Astrocyte of the spinal cord (primary cell): ENCODE measurements around the gene RNASE7.

Experiments used
- DNase-seq: peaks from one replicate; pipeline ENCODE4 v3.0.0; 2011; ENCODE audit warnings: low read depth, low spot score
- H3K4me3 ChIP-seq: 2 replicates; pipeline ENCODE4 v1.5.1; 2011; ENCODE audit warnings: low read depth, mild to moderate bottlenecking, low read length, moderate library complexity
- CTCF ChIP-seq: IDR thresholded peaks from 2 replicates; pipeline ENCODE4 v1.5.1; 2012; ENCODE audit warnings: low read depth, mild to moderate bottlenecking, low read length, inconsistent platforms
- in situ Hi-C: cut with HindIII; loops from 2 replicates; pipeline ENCODE4 v1.10.0; 2017; ENCODE audit warnings: low sequenced_read_pairs

Gene RNASE7

GRCh38 chr14:21041676-21042433 is at the start of gene RNASE7:
RNASE7 (plus strand) TSS chr14:21042362; CDS start chr14:21042993, 631 bp downstream.
- DNase-seq = no peak
- no peak for TF ChIP-seq CTCF
- H3K4me3 ChIP-seq = no peak within 1 kb of the TSS
- in situ Hi-C loops = no loop called here

- DNase-seq = no peak
- in situ Hi-C loops = no loop called here
- TF ChIP-seq CTCF = no peak
- no peak overlapping the region for H3K4me3 ChIP-seq
Observed at GRCh38 chr14:20996521-20996920, 45.6 kb upstream of the RNASE7 start.

GRCh38 chr14:20997115-20997514 is 45.0 kb upstream of the RNASE7 start:
- in situ Hi-C loops = no loop called here
- TF ChIP-seq CTCF = no peak
- no peak overlapping the region for H3K4me3 ChIP-seq
- DNase-seq = no peak

- in situ Hi-C loops = no loop called here
- H3K4me3 ChIP-seq = no peak overlapping the region
- TF ChIP-seq CTCF = no peak
- no peak for DNase-seq
Observed at GRCh38 chr14:20997564-20997963, 44.6 kb upstream of the RNASE7 start.

- H3K4me3 ChIP-seq = no peak overlapping the region
- no peak for TF ChIP-seq CTCF
- in situ Hi-C loops = no loop called here
- no peak for DNase-seq
Observed at GRCh38 chr14:20998139-20998538, 44.0 kb upstream of the RNASE7 start.

- in situ Hi-C loops = no loop called here
- no peak within 1 kb of the TSS for H3K4me3 ChIP-seq
- peak; percentile 79 for DNase-seq
- no peak for TF ChIP-seq CTCF
Observed at GRCh38 chr14:20998674-20999366, 43.3 kb upstream of the RNASE7 start, which contains the start of gene SLC39A2. SLC39A2 (plus strand) TSS chr14:20999293; CDS start chr14:20999447, 154 bp downstream.
